GM21786 (cell line): Measurements from ENCODE around the gene SLC22A1.

Source experiments
- ATAC-seq: cut with Tn5 transposase; IDR thresholded peaks from one replicate; pipeline ENCODE4 v1.9.1; 2021; ENCODE audit not compliant: unreplicated experiment

Gene SLC22A1

GRCh38 chr6:160167604-160168399 is 46.2 kb downstream of the SLC22A1 start:
- ATAC-seq, result no peak

GRCh38 chr6:160170018-160170680 is 48.5 kb downstream of the SLC22A1 start:
- no peak for ATAC-seq

- ATAC-seq, result no peak
Observed at GRCh38 chr6:160172704-160173103, 51.1 kb downstream of the SLC22A1 start.

GRCh38 chr6:160173806-160174527 is 52.4 kb downstream of the SLC22A1 start:
- no peak for ATAC-seq

GRCh38 chr6:160174681-160175080 is 53.1 kb downstream of the SLC22A1 start:
- ATAC-seq, result no peak

- ATAC-seq, result no peak
Observed at GRCh38 chr6:160177220-160177619, 55.6 kb downstream of the SLC22A1 start.

- no peak for ATAC-seq
Observed at GRCh38 chr6:160178271-160178670, 56.7 kb downstream of the SLC22A1 start.

- ATAC-seq, result no peak
Observed at GRCh38 chr6:160180706-160181105, 59.1 kb downstream of the SLC22A1 start.

- ATAC-seq, result no peak
Observed at GRCh38 chr6:160188773-160189172, 67.2 kb downstream of the SLC22A1 start.

- ATAC-seq, result no peak
Observed at GRCh38 chr6:160190081-160190480, 68.5 kb downstream of the SLC22A1 start.

- ATAC-seq, result no peak
Observed at GRCh38 chr6:160190973-160191372, 69.4 kb downstream of the SLC22A1 start.

- no peak for ATAC-seq
Observed at GRCh38 chr6:160192840-160193239, 71.2 kb downstream of the SLC22A1 start.

GRCh38 chr6:160194808-160195207 is 73.2 kb downstream of the SLC22A1 start:
- no peak for ATAC-seq

- no peak for ATAC-seq
Observed at GRCh38 chr6:160197662-160198061, 76.0 kb downstream of the SLC22A1 start.

GRCh38 chr6:160198606-160199211 is 77.1 kb downstream of the SLC22A1 start:
- ATAC-seq, result peak; percentile 93

GRCh38 chr6:160201061-160201460 is 79.4 kb downstream of the SLC22A1 start:
- no peak for ATAC-seq

- ATAC-seq, result no peak
Observed at GRCh38 chr6:160202411-160202810, 80.8 kb downstream of the SLC22A1 start.

- no peak for ATAC-seq
Observed at GRCh38 chr6:160203076-160203475, 81.5 kb downstream of the SLC22A1 start.

GRCh38 chr6:160203522-160203921 is 81.9 kb downstream of the SLC22A1 start:
- no peak for ATAC-seq

- ATAC-seq, result no peak
Observed at GRCh38 chr6:160203953-160204352, 82.3 kb downstream of the SLC22A1 start.

- ATAC-seq, result no peak
Observed at GRCh38 chr6:160204710-160205109, 83.1 kb downstream of the SLC22A1 start.
